ENCODE measurements around the gene CALML5.

DNA sequence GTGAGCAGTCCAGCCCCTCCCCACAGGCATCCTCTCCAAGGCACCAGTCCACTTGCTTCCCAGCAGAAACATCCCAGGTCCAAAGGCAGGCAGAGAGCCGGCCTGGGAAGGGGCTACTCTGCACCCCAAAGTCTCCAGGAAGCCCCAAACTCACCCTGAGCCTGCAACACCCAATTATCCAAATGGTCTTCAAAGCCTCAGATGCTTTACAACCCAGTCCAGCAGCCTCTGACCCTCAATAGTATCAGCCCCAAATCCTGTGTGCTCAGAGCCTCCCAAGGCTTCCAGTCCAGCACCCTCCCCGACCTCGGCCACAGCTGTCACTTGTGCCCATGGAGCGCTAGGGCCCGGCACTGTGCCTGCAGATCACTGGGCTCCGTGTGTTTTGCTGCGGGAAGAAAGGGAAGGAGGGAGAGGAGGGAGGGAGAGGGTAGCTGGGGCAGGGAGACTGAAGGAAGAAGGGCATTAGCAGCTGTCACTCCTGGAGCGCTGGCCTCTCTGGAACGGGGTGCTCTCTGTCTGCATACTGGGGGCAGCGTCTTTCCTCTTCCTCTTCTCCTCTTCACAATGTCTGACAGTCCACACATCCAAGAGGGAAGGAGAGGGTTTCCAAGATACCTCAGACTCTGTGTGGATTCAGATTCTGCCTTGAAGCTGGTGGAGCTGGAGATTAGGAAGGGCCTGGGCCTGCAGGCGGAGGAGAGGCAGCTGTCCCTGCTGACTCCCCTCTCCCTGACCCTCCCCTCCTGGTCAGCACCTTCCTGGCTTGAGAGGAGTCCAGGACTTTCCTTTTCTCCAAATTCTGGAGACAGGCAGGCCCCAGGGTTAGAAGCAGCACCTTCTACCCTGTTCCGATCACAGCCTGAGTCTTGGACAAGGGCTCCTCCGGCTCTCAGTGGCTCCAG is 13.2 kb downstream of the CALML5 start:
- TF ChIP-seq, protein P1, sequence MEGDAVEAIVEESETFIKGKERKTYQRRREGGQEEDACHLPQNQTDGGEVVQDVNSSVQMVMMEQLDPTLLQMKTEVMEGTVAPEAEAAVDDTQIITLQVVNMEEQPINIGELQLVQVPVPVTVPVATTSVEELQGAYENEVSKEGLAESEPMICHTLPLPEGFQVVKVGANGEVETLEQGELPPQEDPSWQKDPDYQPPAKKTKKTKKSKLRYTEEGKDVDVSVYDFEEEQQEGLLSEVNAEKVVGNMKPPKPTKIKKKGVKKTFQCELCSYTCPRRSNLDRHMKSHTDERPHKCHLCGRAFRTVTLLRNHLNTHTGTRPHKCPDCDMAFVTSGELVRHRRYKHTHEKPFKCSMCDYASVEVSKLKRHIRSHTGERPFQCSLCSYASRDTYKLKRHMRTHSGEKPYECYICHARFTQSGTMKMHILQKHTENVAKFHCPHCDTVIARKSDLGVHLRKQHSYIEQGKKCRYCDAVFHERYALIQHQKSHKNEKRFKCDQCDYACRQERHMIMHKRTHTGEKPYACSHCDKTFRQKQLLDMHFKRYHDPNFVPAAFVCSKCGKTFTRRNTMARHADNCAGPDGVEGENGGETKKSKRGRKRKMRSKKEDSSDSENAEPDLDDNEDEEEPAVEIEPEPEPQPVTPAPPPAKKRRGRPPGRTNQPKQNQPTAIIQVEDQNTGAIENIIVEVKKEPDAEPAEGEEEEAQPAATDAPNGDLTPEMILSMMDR (IDR thresholded peaks at IDR 0.05; ENCODE audit: low read depth, low read length), result no peak
- TF ChIP-seq EZH2phosphoT487 (IDR thresholded peaks at IDR 0.05; ENCODE audit: low read depth), result no peak
